Measurements from ENCODE around the gene CLDN16.

The CLDN16 gene

DNA sequence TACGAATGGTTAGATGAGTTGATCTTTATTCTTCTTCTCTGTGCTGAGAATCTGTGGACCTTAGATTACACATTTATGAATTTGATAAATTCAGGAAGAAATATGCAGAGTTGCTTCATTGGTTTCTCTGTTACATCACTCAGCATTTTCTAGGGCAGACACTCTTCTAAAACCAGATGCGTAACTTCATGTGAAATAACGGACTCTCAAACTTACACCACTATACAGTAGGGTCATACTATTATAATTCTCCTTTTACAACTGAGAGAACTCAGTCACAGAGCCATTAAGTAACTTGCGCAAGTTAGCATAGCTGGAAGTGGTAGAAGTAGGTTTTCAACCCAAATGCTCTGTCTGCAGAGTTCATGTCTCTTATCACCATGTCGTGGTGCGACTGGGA is 56.0 kb downstream of the CLDN16 start:
- no peak for DNase-seq

DNA sequence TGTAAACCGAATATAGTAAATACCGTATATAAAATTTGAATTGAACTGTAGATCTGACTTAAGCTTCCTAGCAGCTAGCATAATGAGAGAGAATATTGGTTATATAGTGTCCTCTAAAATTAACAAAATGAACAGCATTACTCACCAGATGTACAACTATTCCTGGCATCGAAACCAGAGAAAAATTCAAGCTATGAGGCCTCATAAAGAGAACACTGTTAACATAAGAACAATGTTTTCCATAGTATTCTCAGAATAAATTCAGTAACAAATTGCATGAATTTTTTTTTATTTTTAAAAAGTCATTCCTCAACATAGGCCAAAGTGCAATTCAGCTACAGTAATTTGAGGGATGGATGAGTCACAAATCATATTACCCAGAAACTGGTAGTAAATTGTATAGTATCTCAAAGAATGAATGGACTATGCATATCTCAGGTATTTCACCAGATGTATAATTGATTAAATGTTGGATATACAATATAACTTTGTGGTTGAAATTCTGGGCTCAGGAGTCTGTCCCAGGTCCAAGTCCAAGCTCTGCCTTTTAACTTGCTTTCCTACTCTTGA is 56.7 kb downstream of the CLDN16 start:
- DNase-seq, result no peak

DNA sequence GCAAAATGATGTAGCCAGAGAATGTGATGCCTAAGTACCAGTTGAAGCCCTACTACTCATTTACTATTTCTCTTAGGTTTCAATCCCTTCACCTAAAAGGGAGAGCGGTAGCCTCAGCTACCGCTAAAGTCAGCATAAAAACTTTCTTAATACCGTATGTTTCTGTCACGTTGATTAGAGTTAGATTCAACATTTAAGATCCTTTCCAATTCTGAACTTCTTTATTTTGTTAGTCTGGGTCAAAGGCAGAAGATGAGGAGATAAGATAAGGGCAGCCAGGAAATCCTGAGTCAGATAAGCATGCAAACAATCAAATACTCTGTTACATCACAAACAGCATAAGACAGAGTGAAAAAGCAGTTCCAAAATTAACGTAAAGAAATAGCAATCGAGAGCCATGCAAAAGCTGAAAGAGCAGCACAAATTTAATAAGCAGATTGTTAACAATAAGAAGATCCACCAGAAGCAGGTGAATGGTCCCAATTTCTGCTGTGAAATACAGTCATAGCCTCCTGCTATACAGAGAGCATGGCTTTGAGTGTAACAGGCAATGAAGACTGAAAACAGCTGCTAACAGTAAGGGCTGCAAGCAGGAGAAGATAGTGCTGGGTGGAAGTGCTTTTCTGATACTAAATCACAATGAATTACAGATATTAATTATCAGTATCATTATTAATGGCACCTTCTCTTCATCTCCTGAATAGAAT is 58.8 kb downstream of the CLDN16 start:
- no peak for DNase-seq

GRCh38 chr3:190448256-190448655 is 60.3 kb downstream of the CLDN16 start:
- no peak for DNase-seq

DNA sequence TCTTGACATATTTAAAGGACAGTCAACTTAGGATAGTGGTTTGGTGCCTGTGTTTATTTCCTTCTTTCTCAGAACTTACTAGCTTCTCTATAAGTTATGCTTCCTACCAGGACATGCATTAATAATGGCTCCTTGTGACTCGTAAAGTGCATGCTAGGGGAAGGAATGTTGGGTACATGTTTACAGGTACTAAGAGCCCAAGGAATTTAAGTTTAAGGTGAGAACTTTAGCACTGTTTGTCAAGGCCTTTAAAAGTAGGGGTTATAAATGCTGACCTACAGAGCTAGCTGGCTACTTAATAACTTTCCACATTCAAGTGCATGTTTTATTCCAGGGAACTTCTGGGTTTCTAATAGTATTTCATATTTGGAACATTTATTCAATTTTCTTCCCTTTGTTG is 61.8 kb downstream of the CLDN16 start, which contains the start of gene TMEM207:
Gene TMEM207 (minus strand): TSS at position 101 of the 400 bp plus-strand sequence. CDS start 92 bp downstream, at position 9.
- no peak for DNase-seq

DNA sequence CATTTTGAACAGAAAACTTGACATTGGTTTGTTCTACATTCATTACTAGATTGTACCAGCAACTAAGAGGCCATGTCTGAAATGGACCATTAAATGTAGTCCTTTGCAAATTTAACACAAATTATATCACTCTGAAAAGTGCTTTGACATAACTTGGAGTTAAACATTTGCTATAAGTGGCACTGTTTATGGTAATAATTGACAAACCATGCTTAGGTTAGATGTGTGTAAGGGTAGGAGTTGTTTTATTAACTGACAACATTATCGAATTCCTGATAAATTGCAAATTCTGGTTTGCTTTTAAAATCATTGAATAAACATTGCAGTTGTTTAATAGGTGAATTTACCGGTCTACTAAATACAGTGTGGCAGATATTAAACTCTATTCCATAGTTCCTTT is 67.9 kb downstream of the CLDN16 start:
- DNase-seq, result no peak

- no peak for DNase-seq
Observed at GRCh38 chr3:190456770-190457169, 68.8 kb downstream of the CLDN16 start.

GRCh38 chr3:190458040-190458439 is 70.1 kb downstream of the CLDN16 start:
- DNase-seq, result no peak

All from KG1 (cell line).